Pancreas (tissue), 10 donors: Measurements from ENCODE around the gene SERGEF. TPM values are rescaled to one million over a fixed set of nuclear protein-coding genes. Genes with fewer than 3 reads are reported as not detected.
A peak's percentile ranks its signal among the peaks of the same experiment; 100 is the strongest.

Source experiments
- ATAC-seq, 4 donors: fragments of 200-7000 bp; cut with Tn5 transposase; one replicate each; pipeline versions ENCODE4 v1.8.0 to v1.9.1; 2020; ENCODE audit warnings: mild to moderate bottlenecking in 4 of 4, moderate library complexity in 4 of 4
- DNase-seq, 6 donors: peaks; one replicate each; pipeline ENCODE4 v3.0.0-alpha.2; 2020
- FAIRE-seq: peaks from 2 replicates; lab custom pipeline; 2012; peaks lifted over from hg19 to GRCh38; lab: Jason Lieb, UNC
- H3K27ac ChIP-seq, 4 donors: fragments of 200-600 bp; sonication (generic); 1 replicate in 3 of 4; 2 replicates in 1 of 4; pipeline versions ENCODE4 v1.5.0 to v1.8.0; 2020
- H3K27me3 ChIP-seq, 4 donors: fragments of 200-600 bp; one replicate each; pipeline ENCODE4 v1.8.0; 2021
- H3K36me3 ChIP-seq, 3 donors: fragments of 200-600 bp; sonication (generic) in 1 of 3; one replicate each; pipeline versions ENCODE4 v1.5.0 to v1.8.0; 2020 to 2021
- H3K4me1 ChIP-seq, 3 donors: fragments of 200-600 bp; one replicate each; pipeline ENCODE4 v1.8.0; 2021
- H3K4me3 ChIP-seq, 4 donors: fragments of 200-600 bp; sonication (generic) in 2 of 4; one replicate each; pipeline versions ENCODE4 v1.5.0 to v1.8.0; 2020 to 2021
- H3K9me3 ChIP-seq, 4 donors: fragments of 200-600 bp; one replicate each; pipeline ENCODE4 v1.8.0; 2021
- CTCF ChIP-seq, 4 donors: fragments of 200-600 bp; sonication (generic) in 3 of 4; IDR thresholded peaks; one replicate each; pipeline versions ENCODE4 v1.5.0 to v1.8.0; 2021; ENCODE audit warnings: antibody characterized with exemption in 4 of 4
- WGBS, 2 donors: extraction: QIAGEN DNeasy Blood & Tissue Kit; methylation state at CpG; one replicate each; pipeline ENCODE4 v1.1.7; 2013; 5-methylcytosine and 5-hydroxymethylcytosine counted together
- intact Hi-C, 3 donors: fragments of 100-400 bp; cut with DNase I; formaldehyde crosslinking; loops; one replicate each; pipeline versions ENCODE4 v1.11.1 to v1.14.2; 2022
- polyA plus RNA-seq, 2 donors: library from polyadenylated mRNA; stranded (reverse); fragments of 200-250 nt; gene quantifications; one replicate each; pipeline ENCODE4 v1.2.3, GENCODE V29; 2013
- total RNA-seq, 6 donors: library from RNA; stranded (reverse); fragmentation: NEBNext Ultra II Directional in 4 of 6; extraction: Animal tissue kit (Norgen Biotek cat#: 25700) in 4 of 6; gene quantifications; one replicate each; pipeline versions ENCODE4 v1.2.1 to v1.2.4, GENCODE V29; 2021 to 2023
- donor health status: healthy with polysubstance abuse.
- donor health status: DM: no; HTN: no; CAD: no; lungs with moderate emphysema.
- donor health status: DM: no; HTN: no; CAD: no.
- donor health status: control.
- donor health status: control.
- donor health status: Bipolar disorder and iron deficiency.
- donor health status: DM: yes; HTN: yes; CAD: no.
- donor health status: DM: no; HTN: no; CAD: no.
- donor health status: DM: no; HTN: no; CAD: no.
- donor health status: DM: yes; HTN: yes; CAD: no.

SERGEF gene
- total and polyA plus RNA-seq, 8 donors, result 17.8 to 101 (median 24.5) TPM

DNA sequence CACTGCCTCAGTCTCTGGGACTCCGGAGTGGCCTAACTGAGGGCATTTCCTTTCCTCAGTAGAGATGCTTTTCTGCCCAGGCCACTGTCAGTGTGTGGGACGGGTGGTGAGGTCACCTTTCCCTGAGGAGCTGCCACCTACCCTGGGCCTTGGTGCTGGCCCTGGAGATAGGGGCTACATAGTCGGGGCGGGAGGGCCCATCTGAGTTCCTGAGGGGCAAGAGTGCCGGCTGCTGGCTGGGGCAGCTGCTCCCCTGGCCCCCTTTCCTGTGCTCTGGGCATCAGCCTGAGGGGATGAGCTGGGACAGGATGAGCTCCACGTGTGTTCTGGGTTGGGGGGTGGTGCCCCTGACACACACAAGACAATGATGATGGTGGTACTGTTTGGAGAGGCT is 272.9 kb downstream of the SERGEF start:
- Histone ChIP-seq H3K4me1 (peaks cover 0 to 4% (median 0%) of the 10 kb centered on the region in 3 donors), H3K27me3 (peaks cover 0 to 9% (median 6%) of the 10 kb centered on the region in 4 donors), H3K9me3 (no peaks in the 10 kb centered on the region), H3K4me3 (no peak overlapping the region), H3K36me3 (no peaks in the 10 kb centered on the region), H3K27ac (no peak overlapping the region)
- no peak for TF ChIP-seq CTCF (IDR thresholded peaks at IDR 0.05)
- intact Hi-C loops, result no loop called here
- no peak for FAIRE-seq
- WGBS, 2 donors, result 61 to 85% methylated on average over 5 to 6 of the region's 6 CpGs
- no peak for ATAC-seq
- peak in 1 of 6 donors; percentile 27 for DNase-seq

DNA sequence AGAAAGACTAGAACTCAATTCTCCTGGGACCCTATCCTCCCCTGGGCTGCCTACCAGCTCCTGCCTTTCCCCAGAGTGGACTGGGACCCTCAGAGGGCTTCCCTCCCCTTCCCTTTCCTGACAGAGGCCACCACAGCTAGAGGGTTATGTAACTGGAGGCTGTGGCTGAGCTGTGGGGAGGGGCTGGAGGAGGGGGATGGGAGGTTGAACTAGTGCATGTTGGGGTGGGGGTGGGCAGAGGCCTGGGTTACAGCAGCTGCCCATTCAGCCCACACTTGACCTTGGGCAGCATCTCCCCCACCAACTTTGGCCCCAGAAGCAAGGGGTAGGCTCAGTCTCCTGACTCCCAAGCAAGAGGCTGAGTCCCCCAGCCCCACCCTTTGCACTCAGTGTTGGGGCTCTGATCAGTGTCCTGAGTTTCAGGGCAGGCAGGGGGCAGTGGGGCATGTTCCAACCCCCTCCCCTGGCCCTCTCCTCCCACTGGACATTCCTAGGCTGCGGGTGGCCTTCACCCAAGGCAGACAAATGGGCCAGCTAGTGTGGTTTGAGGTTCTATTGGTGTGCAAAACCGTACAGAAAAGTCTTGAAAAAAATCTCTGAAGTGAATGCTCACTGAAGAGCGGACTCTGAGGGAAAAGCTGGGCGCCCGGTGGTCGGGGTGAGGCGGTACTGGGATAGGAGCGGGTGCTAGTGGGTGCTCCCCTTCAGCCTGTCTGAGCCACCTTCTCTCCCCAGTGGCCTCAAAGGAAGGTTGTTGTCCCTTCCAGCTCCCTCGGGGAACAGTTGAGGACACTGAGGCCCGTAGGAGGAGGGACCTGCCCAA is 274.5 kb downstream of the SERGEF start:
- Histone ChIP-seq H3K4me3 (no peak overlapping the region), H3K27ac (no peak overlapping the region), H3K4me1 (peaks cover 0 to 7% (median 0%) of the 10 kb centered on the region in 3 donors), H3K27me3 (peaks cover 0 to 9% (median 6%) of the 10 kb centered on the region in 4 donors), H3K36me3 (no peaks in the 10 kb centered on the region), H3K9me3 (no peaks in the 10 kb centered on the region)
- ATAC-seq (no peak), FAIRE-seq (no peak), DNase-seq (peak in 1 of 6 donors; percentile 39)
- 36 to 40% methylated on average over 10 of the region's 10 CpGs for WGBS, 2 donors
- TF ChIP-seq CTCF (IDR thresholded peaks at IDR 0.05), result no peak
- intact Hi-C loops, result no loop called here

Other genes with a start within 250 kb of the SERGEF start
- gene TPH1, start 33.2 kb upstream of the SERGEF start, total RNA-seq, result under 1 TPM; 0.03 to 0.35 (median 0.14) TPM
- under 1 TPM; 0.23 to 0.47 TPM for gene TPH1, start 33.2 kb upstream of the SERGEF start, polyA plus RNA-seq
- 1 to 10 TPM; 4.6 to 7.4 (median 5.5) TPM for gene SAAL1, start 93.0 kb upstream of the SERGEF start, total RNA-seq
- gene SAAL1, start 93.0 kb upstream of the SERGEF start, polyA plus RNA-seq, result 1 to 10 TPM; 7.0 to 8.8 TPM
- not detected for gene MRGPRX3, start 119.5 kb upstream of the SERGEF start, total RNA-seq
- gene MRGPRX3, start 119.5 kb upstream of the SERGEF start, polyA plus RNA-seq, result not detected
- gene MRGPRX4, start 159.8 kb upstream of the SERGEF start, total RNA-seq, result not detected
- not detected for gene MRGPRX4, start 159.8 kb upstream of the SERGEF start, polyA plus RNA-seq
- under 1 TPM in 1 of 6 donors, not detected in 5; 0.44 TPM for gene SAA4, start 223.8 kb upstream of the SERGEF start, total RNA-seq
- not detected for gene SAA4, start 223.8 kb upstream of the SERGEF start, polyA plus RNA-seq
- gene SAA2, start 235.6 kb upstream of the SERGEF start, total RNA-seq, result 10 to 100 TPM in 3 of 6 donors, under 1 TPM in 1, not detected in 2; 0.59 to 22.0 (median 16.8) TPM
- 1 to 10 TPM in 1 of 2 donors, under 1 TPM in 1; 0.49 to 3.3 TPM for gene SAA2, start 235.6 kb upstream of the SERGEF start, polyA plus RNA-seq